ENCODE measurements around the gene RNF2. TPM values are rescaled to one million over a fixed set of nuclear protein-coding genes. Genes with fewer than 3 reads are reported as not detected.

Gene RNF2
- total and polyA plus RNA-seq, 2 of the 13 experiments (the other 11 are each of a cell fraction or from before 2014, with no cell fraction given) = 19.3 to 21.7 TPM

DNA sequence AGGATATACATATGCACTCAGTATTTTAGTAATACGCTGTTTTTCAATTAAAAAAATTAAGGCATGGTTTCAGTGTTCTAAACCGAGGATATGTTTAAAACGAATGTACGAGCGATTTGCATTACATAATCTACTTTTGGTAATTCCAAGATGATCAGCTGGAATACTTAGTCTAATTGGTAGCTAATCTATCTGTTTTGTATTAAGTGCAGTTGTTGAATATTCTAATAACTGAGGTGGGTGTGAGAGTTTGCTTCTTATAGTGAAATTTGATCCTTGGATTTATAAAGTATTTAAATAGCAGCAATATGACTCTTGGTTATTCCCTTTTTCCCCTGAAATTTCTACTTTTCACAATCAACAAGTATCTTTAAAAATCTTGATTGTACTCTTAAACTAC, 1.3 kb downstream of the RNF2 start:
- no peaks in the 10 kb centered on the region for H3K9me3 ChIP-seq (ENCODE audit: low read length)
- H2AFZ ChIP-seq (ENCODE audit: low read length) = no peak overlapping the region
- peak overlapping the region; percentile 78 for H3K4me2 ChIP-seq (ENCODE audit: low read depth, low read length)
- no peak overlapping the region for H3K27ac ChIP-seq (ENCODE audit: extremely low read length, insufficient read depth, low read length)
- H4K20me1 ChIP-seq (ENCODE audit: insufficient read depth, low read length) = peaks cover 12% of the 10 kb centered on the region
- in situ Hi-C loops (cut with HindIII; ENCODE audit: extremely low pct_ligation_motif_present, low pct_unique_long_range_greater_than_20kb) (no loop called here), intact Hi-C loops (cut with micrococcal nuclease; ENCODE audit: unreplicated experiment) (loop anchor here (5.0 to 10.0 kb wide), 2 partner anchors 126 to 1328 kb away; partner anchors contain the start of genes ODR4 and TPR)
- H3K4me1 ChIP-seq (ENCODE audit: insufficient read depth, low read length) = peaks cover 56% of the 10 kb centered on the region
- TF ChIP-seq SUZ12 (IDR thresholded peaks at IDR 0.05; ENCODE audit: low read depth, low read length) = no peak
- TF ChIP-seq SAP130 (CRISPR knock-in tag; IDR thresholded peaks at IDR 0.05; ENCODE audit: low read depth) = no peak
- no peak for TF ChIP-seq RCOR2 (CRISPR knock-in tag; IDR thresholded peaks at IDR 0.05)
- DNase-seq (ENCODE audit: low spot score) (no peak), ATAC-seq (no peak), FAIRE-seq (no peak)
- WGBS (ENCODE audit: low lambda C conversion rate) = 2% methylated on average over 5 of the region's 5 CpGs
- peaks cover 52% of the 10 kb centered on the region for H3K79me2 ChIP-seq (ENCODE audit: insufficient read depth, low read length)
- peak overlapping the region; percentile 77; the same call in 1 of the 2 replicates for H3K9ac ChIP-seq (ENCODE audit: insufficient read depth, low read depth, low read length)
- peak overlapping the region; percentile 66 to 84 (median 83) for H3K4me3 ChIP-seq (replicated peaks in 1 of 3; ENCODE audit: insufficient read depth in 1 of 3, low read depth in 2 of 3, low read length in 3 of 3)
- no TSS peak for BruUV-seq (replicated peaks)
- H3K27me3 ChIP-seq (ENCODE audit: control insufficient read depth in 1 of 2, insufficient read depth in 2 of 2, low read length in 2 of 2) = no peaks in the 10 kb centered on the region
- CTCF ChIA-PET (ENCODE audit: low intra/inter-chr PET ratio, low total read pairs) = no interaction called here
- POLR2A ChIA-PET = interaction anchor here (2.5 kb wide), 1 partner anchor 110 kb away, joined by 8 read pairs; the partner anchor contains the start of genes SWT1 and TRMT1L
- H3K36me3 ChIP-seq (replicated peaks in 1 of 2; ENCODE audit: control insufficient read depth in 1 of 2, insufficient read depth in 2 of 2, low read length in 2 of 2) = no peaks in the 10 kb centered on the region; a peak in 1 of 5 replicates

DNA sequence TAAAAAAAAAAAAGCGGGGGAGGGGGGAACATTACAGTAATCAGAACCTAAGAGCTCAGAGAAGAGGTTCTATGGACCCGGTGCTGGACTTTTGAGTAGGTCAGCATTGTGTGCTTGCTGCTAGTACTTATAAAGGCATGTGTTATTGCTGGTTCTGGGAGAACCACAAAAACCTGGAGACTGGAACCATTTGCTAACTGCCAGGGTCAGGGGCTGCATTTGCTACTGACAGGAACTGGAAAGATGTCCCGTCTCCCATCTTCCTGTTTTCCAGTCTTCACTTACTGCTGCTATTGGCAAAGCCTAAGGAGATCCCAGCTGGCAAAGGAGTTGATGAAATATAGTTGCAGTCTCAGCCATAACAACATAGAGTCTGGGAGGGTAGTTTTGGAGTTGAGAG, 4.3 kb downstream of the RNF2 start:
- WGBS (ENCODE audit: low lambda C conversion rate) = 94% methylated on average over 3 of the region's 3 CpGs
- no TSS peak for BruUV-seq (replicated peaks)
- no peak overlapping the region for H2AFZ ChIP-seq (ENCODE audit: low read length)
- no peak for TF ChIP-seq RNF2 (conservative IDR thresholded peaks at IDR 0.05; ENCODE audit: low read depth)
- TF ChIP-seq, protein P1, sequence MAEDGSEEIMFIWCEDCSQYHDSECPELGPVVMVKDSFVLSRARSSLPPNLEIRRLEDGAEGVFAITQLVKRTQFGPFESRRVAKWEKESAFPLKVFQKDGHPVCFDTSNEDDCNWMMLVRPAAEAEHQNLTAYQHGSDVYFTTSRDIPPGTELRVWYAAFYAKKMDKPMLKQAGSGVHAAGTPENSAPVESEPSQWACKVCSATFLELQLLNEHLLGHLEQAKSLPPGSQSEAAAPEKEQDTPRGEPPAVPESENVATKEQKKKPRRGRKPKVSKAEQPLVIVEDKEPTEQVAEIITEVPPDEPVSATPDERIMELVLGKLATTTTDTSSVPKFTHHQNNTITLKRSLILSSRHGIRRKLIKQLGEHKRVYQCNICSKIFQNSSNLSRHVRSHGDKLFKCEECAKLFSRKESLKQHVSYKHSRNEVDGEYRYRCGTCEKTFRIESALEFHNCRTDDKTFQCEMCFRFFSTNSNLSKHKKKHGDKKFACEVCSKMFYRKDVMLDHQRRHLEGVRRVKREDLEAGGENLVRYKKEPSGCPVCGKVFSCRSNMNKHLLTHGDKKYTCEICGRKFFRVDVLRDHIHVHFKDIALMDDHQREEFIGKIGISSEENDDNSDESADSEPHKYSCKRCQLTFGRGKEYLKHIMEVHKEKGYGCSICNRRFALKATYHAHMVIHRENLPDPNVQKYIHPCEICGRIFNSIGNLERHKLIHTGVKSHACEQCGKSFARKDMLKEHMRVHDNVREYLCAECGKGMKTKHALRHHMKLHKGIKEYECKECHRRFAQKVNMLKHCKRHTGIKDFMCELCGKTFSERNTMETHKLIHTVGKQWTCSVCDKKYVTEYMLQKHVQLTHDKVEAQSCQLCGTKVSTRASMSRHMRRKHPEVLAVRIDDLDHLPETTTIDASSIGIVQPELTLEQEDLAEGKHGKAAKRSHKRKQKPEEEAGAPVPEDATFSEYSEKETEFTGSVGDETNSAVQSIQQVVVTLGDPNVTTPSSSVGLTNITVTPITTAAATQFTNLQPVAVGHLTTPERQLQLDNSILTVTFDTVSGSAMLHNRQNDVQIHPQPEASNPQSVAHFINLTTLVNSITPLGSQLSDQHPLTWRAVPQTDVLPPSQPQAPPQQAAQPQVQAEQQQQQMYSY (CRISPR knock-in tag; IDR thresholded peaks at IDR 0.05) = peak; percentile 84
- no peak overlapping the region for H3K9ac ChIP-seq (ENCODE audit: insufficient read depth, low read depth, low read length)
- H3K4me1 ChIP-seq (ENCODE audit: insufficient read depth, low read length) = peaks cover 37% of the 10 kb centered on the region
- H3K4me3 ChIP-seq (replicated peaks in 1 of 3; ENCODE audit: insufficient read depth in 1 of 3, low read depth in 2 of 3, low read length in 3 of 3) = no peak overlapping the region
- H3K4me2 ChIP-seq (ENCODE audit: low read depth, low read length) = no peak overlapping the region
- ChIA-PET CTCF (ENCODE audit: low intra/inter-chr PET ratio, low total read pairs) (no interaction called here), POLR2A (no interaction called here)
- no peak overlapping the region for H3K27ac ChIP-seq (ENCODE audit: extremely low read length, insufficient read depth, low read length)
- no peaks in the 10 kb centered on the region for H3K27me3 ChIP-seq (ENCODE audit: control insufficient read depth in 1 of 2, insufficient read depth in 2 of 2, low read length in 2 of 2)
- ATAC-seq = no peak
- no peak for DNase-seq (ENCODE audit: low spot score)
- FAIRE-seq = no peak
- H3K36me3 ChIP-seq (replicated peaks in 1 of 2; ENCODE audit: control insufficient read depth in 1 of 2, insufficient read depth in 2 of 2, low read length in 2 of 2) = no peaks in the 10 kb centered on the region; a peak in 1 of 5 replicates
- in situ Hi-C loops (cut with HindIII; ENCODE audit: extremely low pct_ligation_motif_present, low pct_unique_long_range_greater_than_20kb) = no loop called here
- H4K20me1 ChIP-seq (ENCODE audit: insufficient read depth, low read length) = peaks cover 12% of the 10 kb centered on the region
- intact Hi-C loops (cut with micrococcal nuclease; ENCODE audit: unreplicated experiment) = loop anchor here (5.0 to 10.0 kb wide), 2 partner anchors 123 to 1325 kb away; partner anchors contain the start of genes ODR4 and TPR
- peaks cover 66% of the 10 kb centered on the region for H3K79me2 ChIP-seq (ENCODE audit: insufficient read depth, low read length)
- H3K9me3 ChIP-seq (ENCODE audit: low read length) = no peaks in the 10 kb centered on the region

Measured in HepG2 (cell line).